GM21367 (cell line): ENCODE measurements around the gene CASK.
A peak's percentile ranks its signal among the peaks of the same experiment; 100 is the strongest.

Experiments used
- ATAC-seq: cut with Tn5 transposase; IDR thresholded peaks from one replicate; pipeline ENCODE4 v1.9.1; 2021; ENCODE audit not compliant: unreplicated experiment

CASK gene

GRCh38 chrX:41923211-41923977, at the start of gene CASK:
TSS of gene CASK (minus strand) at chrX:41923554. CDS start at chrX:41922988, 566 bp downstream.
- peak; percentile 73 for ATAC-seq

GRCh38 chrX:41971346-41971745, 48.0 kb upstream of the CASK start:
- ATAC-seq, result no peak

GRCh38 chrX:41970419-41970818, 47.1 kb upstream of the CASK start:
- no peak for ATAC-seq

GRCh38 chrX:41963348-41963747, 40.0 kb upstream of the CASK start:
- ATAC-seq, result no peak

GRCh38 chrX:41960142-41960541, 36.8 kb upstream of the CASK start:
- ATAC-seq, result no peak

- ATAC-seq, result no peak
Measured at GRCh38 chrX:41958861-41959260, 35.5 kb upstream of the CASK start.

- ATAC-seq, result no peak
Measured at GRCh38 chrX:41956027-41956426, 32.7 kb upstream of the CASK start.

GRCh38 chrX:41952102-41952501, 28.7 kb upstream of the CASK start:
- ATAC-seq, result no peak

- ATAC-seq, result no peak
Measured at GRCh38 chrX:41946989-41947612, 23.7 kb upstream of the CASK start.

- no peak for ATAC-seq
Measured at GRCh38 chrX:41946235-41946634, 22.9 kb upstream of the CASK start.

- no peak for ATAC-seq
Measured at GRCh38 chrX:41935832-41936231, 12.5 kb upstream of the CASK start.

GRCh38 chrX:41933546-41933945, 10.2 kb upstream of the CASK start:
- ATAC-seq, result no peak

GRCh38 chrX:41932885-41933284, 9.5 kb upstream of the CASK start:
- no peak for ATAC-seq

GRCh38 chrX:41931591-41931990, 8.2 kb upstream of the CASK start:
- no peak for ATAC-seq

- ATAC-seq, result no peak
Measured at GRCh38 chrX:41923978-41924683, 777 bp upstream of the CASK start.

GRCh38 chrX:41922431-41923151, 763 bp downstream of the CASK start:
- ATAC-seq, result peak; percentile 8

GRCh38 chrX:41921492-41922430, 1.6 kb downstream of the CASK start:
- ATAC-seq, result no peak

GRCh38 chrX:41919870-41920269, 3.5 kb downstream of the CASK start:
- ATAC-seq, result no peak

GRCh38 chrX:41917517-41917916, 5.8 kb downstream of the CASK start:
- no peak for ATAC-seq

- no peak for ATAC-seq
Measured at GRCh38 chrX:41913476-41913875, 9.9 kb downstream of the CASK start.
